Stimulated activated CD4-positive, alpha-beta T cell treated with anti-CD3 and anti-CD28 coated beads, Interleukin-15, amount 100 ng/mL, for 48 hours (primary cell): ENCODE data around the gene TMEM176B.
"Not testable (repeated sequence)": the region's sequence is repeated elsewhere in the genome, so short reads cannot be mapped to it uniquely, and the experiment has no call there.

Experiments used
- DNase-seq, 2 donors: peaks; one replicate each; pipeline ENCODE4 v3.0.0-alpha.2; 2020; ENCODE audit warnings: low read depth in 2 of 2

The TMEM176B gene

GRCh38 chr7:150823043-150823442 is 22.9 kb upstream of the TMEM176B start:
- DNase-seq, result no peak

- no peak for DNase-seq
These were observed 20.5 kb upstream of the TMEM176B start for GRCh38 chr7:150820578-150821198.

- no peak for DNase-seq
These were observed 20.0 kb upstream of the TMEM176B start for GRCh38 chr7:150820148-150820547.

- DNase-seq, result no peak
These were observed 18.8 kb upstream of the TMEM176B start for GRCh38 chr7:150818971-150819370.

GRCh38 chr7:150814328-150815001 is 14.3 kb upstream of the TMEM176B start:
- no peak for DNase-seq

GRCh38 chr7:150807616-150808438 is 7.7 kb upstream of the TMEM176B start:
- DNase-seq, result not testable (repeated sequence)

- no peak for DNase-seq
These were observed 6.7 kb upstream of the TMEM176B start for GRCh38 chr7:150806863-150807262.

- no peak for DNase-seq
These were observed 6.3 kb upstream of the TMEM176B start for GRCh38 chr7:150806454-150806853.

GRCh38 chr7:150805864-150806263 is 5.7 kb upstream of the TMEM176B start:
- no peak for DNase-seq

- no peak for DNase-seq
These were observed 4.6 kb upstream of the TMEM176B start for GRCh38 chr7:150804802-150805201.

- DNase-seq, result no peak
These were observed 3.1 kb upstream of the TMEM176B start for GRCh38 chr7:150803161-150803860.

GRCh38 chr7:150801946-150802771 is 2.0 kb upstream of the TMEM176B start:
- no peak for DNase-seq

- no peak for DNase-seq
These were observed 1.2 kb upstream of the TMEM176B start for GRCh38 chr7:150801242-150801945.

- DNase-seq, result no peak
These were observed 547 bp upstream of the TMEM176B start, which contains the start of gene TMEM176A for GRCh38 chr7:150800581-150801241. Gene TMEM176A (plus strand): TSS chr7:150800769. CDS start chr7:150801551, 782 bp downstream.

GRCh38 chr7:150799156-150799555 is 1.0 kb downstream of the TMEM176B start:
- DNase-seq, result no peak

- DNase-seq, result no peak
These were observed 2.5 kb downstream of the TMEM176B start for GRCh38 chr7:150797661-150798060.

- DNase-seq, result no peak
These were observed 6.5 kb downstream of the TMEM176B start for GRCh38 chr7:150793569-150794238.

- DNase-seq, result no peak
These were observed 8.3 kb downstream of the TMEM176B start for GRCh38 chr7:150791746-150792452.

GRCh38 chr7:150791304-150791703 is 8.9 kb downstream of the TMEM176B start:
- no peak for DNase-seq
